ENCODE measurements around the gene ATP11B. TPM values are rescaled to one million over a fixed set of nuclear protein-coding genes. Genes with fewer than 3 reads are reported as not detected.

Gene ATP11B
- polyA plus RNA-seq, 3 donors: 11.1 to 25.1 (median 13.5) TPM

- Mint-ChIP-seq H3K27me3 (ENCODE audit: low read depth in 3 of 3) (no peaks in the 10 kb centered on the region), H3K4me1 (no peaks in the 10 kb centered on the region), H3K36me3 (peaks cover 54 to 57% of the 10 kb centered on the region in 2 donors), H3K4me3 (no peak overlapping the region), H3K27ac (no peak overlapping the region), H3K9me3 (no peaks in the 10 kb centered on the region)
- H4K20me1 ChIP-seq (ENCODE audit: insufficient read depth, low read length): no peaks in the 10 kb centered on the region
- H3K27ac ChIP-seq (ENCODE audit: low read depth in 1 of 2, low read length in 2 of 2): no peak overlapping the region
- intact Hi-C loops (cut with micrococcal nuclease): no loop called here
- H3K9ac ChIP-seq (ENCODE audit: insufficient read depth, low read length, poor library complexity, severe bottlenecking): no peak overlapping the region
- peaks cover 57 to 92% of the 10 kb centered on the region in 2 donors for H3K36me3 ChIP-seq (replicated peaks in 1 of 2; ENCODE audit: control insufficient read depth in 1 of 2, insufficient read depth in 2 of 2, low read length in 2 of 2)
- H3K79me2 ChIP-seq (ENCODE audit: insufficient read depth, low read length): no peaks in the 10 kb centered on the region
- no peak for TF ChIP-seq CTCF (IDR thresholded peaks at IDR 0.05)
- no peak overlapping the region for H2AFZ ChIP-seq (ENCODE audit: insufficient read depth, low read depth, low read length, poor library complexity, severe bottlenecking)
- no peak overlapping the region for H3K4me2 ChIP-seq (replicated peaks; ENCODE audit: extremely low read depth, low read length, poor library complexity, severe bottlenecking)
- no peaks in the 10 kb centered on the region for H3K27me3 ChIP-seq (ENCODE audit: control insufficient read depth in 2 of 2, insufficient read depth in 2 of 2, low read length in 2 of 2)
- DNase-seq: no peak
- no peaks in the 10 kb centered on the region for H3K9me3 ChIP-seq (replicated peaks in 1 of 2; ENCODE audit: control insufficient read depth in 1 of 2, insufficient read depth in 1 of 2, low read length in 2 of 2)
- no peak overlapping the region for H3K4me3 ChIP-seq (replicated peaks in 1 of 3; ENCODE audit: low read depth in 2 of 3, low read length in 3 of 3)
- no CpG with 5 or more reads among the region's 2 CpGs for WGBS (ENCODE audit: insufficient coverage)
- H3K4me1 ChIP-seq (ENCODE audit: control insufficient read depth in 1 of 2, insufficient read depth in 2 of 2, low read length in 2 of 2): no peaks in the 10 kb centered on the region
These were observed 103.2 kb downstream of the ATP11B start for GRCh38 chr3:182896553-182896952.

GRCh38 chr3:182902236-182902635 is 108.9 kb downstream of the ATP11B start:
- Mint-ChIP-seq H3K36me3 (peaks cover 45 to 61% of the 10 kb centered on the region in 2 donors), H3K4me1 (no peaks in the 10 kb centered on the region), H3K27me3 (ENCODE audit: low read depth in 3 of 3) (peaks cover 0 to 1% (median 0%) of the 10 kb centered on the region in 3 donors), H3K9me3 (no peaks in the 10 kb centered on the region), H3K27ac (no peak overlapping the region), H3K4me3 (no peak overlapping the region)
- Histone ChIP-seq H3K36me3 (replicated peaks in 1 of 2; ENCODE audit: control insufficient read depth in 1 of 2, insufficient read depth in 2 of 2, low read length in 2 of 2) (peaks cover 58 to 92% of the 10 kb centered on the region in 2 donors), H3K27me3 (ENCODE audit: control insufficient read depth in 2 of 2, insufficient read depth in 2 of 2, low read length in 2 of 2) (no peaks in the 10 kb centered on the region), H3K4me1 (ENCODE audit: control insufficient read depth in 1 of 2, insufficient read depth in 2 of 2, low read length in 2 of 2) (no peaks in the 10 kb centered on the region), H4K20me1 (ENCODE audit: insufficient read depth, low read length) (no peaks in the 10 kb centered on the region), H3K4me2 (replicated peaks; ENCODE audit: extremely low read depth, low read length, poor library complexity, severe bottlenecking) (no peak overlapping the region), H3K9me3 (replicated peaks in 1 of 2; ENCODE audit: control insufficient read depth in 1 of 2, insufficient read depth in 1 of 2, low read length in 2 of 2) (no peaks in the 10 kb centered on the region), H3K27ac (ENCODE audit: low read depth in 1 of 2, low read length in 2 of 2) (no peak overlapping the region), H3K79me2 (ENCODE audit: insufficient read depth, low read length) (no peaks in the 10 kb centered on the region), H2AFZ (ENCODE audit: insufficient read depth, low read depth, low read length, poor library complexity, severe bottlenecking) (no peak overlapping the region), H3K4me3 (replicated peaks in 1 of 3; ENCODE audit: low read depth in 2 of 3, low read length in 3 of 3) (no peak overlapping the region), H3K9ac (ENCODE audit: insufficient read depth, low read length, poor library complexity, severe bottlenecking) (no peak overlapping the region)
- WGBS (ENCODE audit: insufficient coverage): no CpG with 5 or more reads among the region's 5 CpGs
- no peak for DNase-seq
- intact Hi-C loops (cut with micrococcal nuclease): no loop called here
- no peak for TF ChIP-seq CTCF (IDR thresholded peaks at IDR 0.05)
